Measurements from ENCODE around the gene CDPF1. TPM values are rescaled to one million over a fixed set of nuclear protein-coding genes. Genes with fewer than 3 reads are reported as not detected.

The CDPF1 gene
- total RNA-seq, 1 donor from 2014 or later: 22.1 TPM

- Histone ChIP-seq H3K4me1 (no peaks in the 10 kb centered on the region), H3K9me3 (no peaks in the 10 kb centered on the region), H3K27ac (no peak overlapping the region), H3K4me3 (no peak overlapping the region), H3K27me3 (no peaks in the 10 kb centered on the region), H3K36me3 (peaks cover 3 to 70% of the 10 kb centered on the region in 2 donors)
- no peak for TF ChIP-seq POLR2A (IDR thresholded peaks at IDR 0.05)
- TF ChIP-seq POLR2AphosphoS5 (IDR thresholded peaks at IDR 0.05; ENCODE audit: insufficient read depth in 1 of 2, low read depth in 1 of 2): no peak
- TF ChIP-seq, protein P1, sequence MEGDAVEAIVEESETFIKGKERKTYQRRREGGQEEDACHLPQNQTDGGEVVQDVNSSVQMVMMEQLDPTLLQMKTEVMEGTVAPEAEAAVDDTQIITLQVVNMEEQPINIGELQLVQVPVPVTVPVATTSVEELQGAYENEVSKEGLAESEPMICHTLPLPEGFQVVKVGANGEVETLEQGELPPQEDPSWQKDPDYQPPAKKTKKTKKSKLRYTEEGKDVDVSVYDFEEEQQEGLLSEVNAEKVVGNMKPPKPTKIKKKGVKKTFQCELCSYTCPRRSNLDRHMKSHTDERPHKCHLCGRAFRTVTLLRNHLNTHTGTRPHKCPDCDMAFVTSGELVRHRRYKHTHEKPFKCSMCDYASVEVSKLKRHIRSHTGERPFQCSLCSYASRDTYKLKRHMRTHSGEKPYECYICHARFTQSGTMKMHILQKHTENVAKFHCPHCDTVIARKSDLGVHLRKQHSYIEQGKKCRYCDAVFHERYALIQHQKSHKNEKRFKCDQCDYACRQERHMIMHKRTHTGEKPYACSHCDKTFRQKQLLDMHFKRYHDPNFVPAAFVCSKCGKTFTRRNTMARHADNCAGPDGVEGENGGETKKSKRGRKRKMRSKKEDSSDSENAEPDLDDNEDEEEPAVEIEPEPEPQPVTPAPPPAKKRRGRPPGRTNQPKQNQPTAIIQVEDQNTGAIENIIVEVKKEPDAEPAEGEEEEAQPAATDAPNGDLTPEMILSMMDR (IDR thresholded peaks at IDR 0.05): no peak
- no peak for DNase-seq (ENCODE audit: extremely low spot score in 2 of 2)
- intact Hi-C loops (cut with DNase I): no loop called here
Observed at GRCh38 chr22:46275455-46276122, 25.5 kb upstream of the CDPF1 start.

DNA sequence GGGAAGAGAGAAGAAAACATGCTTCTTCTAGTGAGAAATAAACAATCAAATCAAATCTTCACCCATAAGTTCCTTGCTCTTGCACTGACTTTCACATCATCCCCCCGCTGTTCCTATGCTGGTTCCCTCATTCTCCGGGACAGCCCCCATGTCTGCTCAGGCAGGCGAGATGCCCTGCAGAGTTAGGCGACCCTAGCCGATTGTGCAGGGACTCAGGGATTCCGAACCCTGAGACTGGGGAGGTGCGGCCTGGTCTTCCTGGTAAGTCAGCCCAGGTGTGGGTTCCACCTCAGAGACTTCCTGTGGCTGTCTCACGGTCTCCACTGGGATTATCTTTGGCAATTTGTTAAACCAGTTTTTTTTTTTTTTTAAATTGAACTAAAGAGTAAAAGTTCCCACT is 24.3 kb upstream of the CDPF1 start:
- no peaks in the 10 kb centered on the region for H3K9me3 ChIP-seq
- H3K4me3 ChIP-seq: no peak overlapping the region
- H3K4me1 ChIP-seq: peaks cover 12% of the 10 kb centered on the region
- peaks cover 3 to 66% of the 10 kb centered on the region in 2 donors for H3K36me3 ChIP-seq
- H3K27me3 ChIP-seq: no peaks in the 10 kb centered on the region
- intact Hi-C loops (cut with DNase I): no loop called here
- TF ChIP-seq POLR2A (IDR thresholded peaks at IDR 0.05) (no peak), POLR2AphosphoS5 (IDR thresholded peaks at IDR 0.05; ENCODE audit: insufficient read depth in 1 of 2, low read depth in 1 of 2) (no peak)
- TF ChIP-seq, protein P1 (IDR thresholded peaks at IDR 0.05): no peak
- no peak for DNase-seq (ENCODE audit: extremely low spot score in 2 of 2)
- no peak overlapping the region for H3K27ac ChIP-seq

DNA sequence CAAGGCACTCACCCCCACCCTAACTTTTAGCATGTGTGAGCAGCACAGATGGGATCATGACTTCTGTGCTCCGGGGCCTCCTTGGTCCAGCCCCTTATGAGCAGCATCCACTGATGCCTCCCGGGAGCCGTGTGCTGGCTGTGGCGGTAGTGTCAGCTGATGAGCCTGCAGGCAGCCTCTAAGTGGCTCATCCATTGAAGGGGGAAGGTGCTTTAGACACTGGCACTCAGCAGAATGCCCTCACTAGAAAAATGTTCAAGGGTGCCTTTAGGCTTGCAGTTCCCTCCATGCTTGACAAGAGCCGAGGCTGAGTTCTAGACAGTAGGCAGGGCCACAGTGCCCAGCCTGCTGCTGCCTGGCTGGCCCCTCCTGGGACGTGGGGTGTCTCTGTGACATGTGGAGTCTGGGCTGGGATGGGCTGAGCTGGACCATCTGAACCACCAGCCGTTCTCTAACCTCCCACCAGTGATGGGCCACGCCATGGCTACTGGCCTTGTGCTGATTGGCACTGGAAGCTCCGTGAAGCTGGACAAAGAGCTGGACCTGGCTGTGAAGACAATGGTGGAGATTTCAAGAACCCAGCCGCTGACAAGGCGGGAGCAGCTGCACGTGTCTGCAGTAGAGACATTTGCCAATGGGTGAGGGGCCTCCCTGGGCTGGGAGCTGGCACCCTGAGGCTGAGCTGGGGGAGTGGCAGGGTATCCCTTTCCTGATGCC is 23.5 kb upstream of the CDPF1 start:
- Histone ChIP-seq H3K27me3 (no peaks in the 10 kb centered on the region), H3K4me1 (peaks cover 20% of the 10 kb centered on the region), H3K27ac (no peak overlapping the region), H3K9me3 (no peaks in the 10 kb centered on the region), H3K36me3 (peaks cover 0 to 58% of the 10 kb centered on the region in 2 donors), H3K4me3 (no peak overlapping the region)
- no peak for DNase-seq (ENCODE audit: extremely low spot score in 2 of 2)
- TF ChIP-seq, protein P1 (IDR thresholded peaks at IDR 0.05): no peak
- TF ChIP-seq POLR2AphosphoS5 (IDR thresholded peaks at IDR 0.05; ENCODE audit: insufficient read depth in 1 of 2, low read depth in 1 of 2) (no peak), POLR2A (IDR thresholded peaks at IDR 0.05) (no peak)
- intact Hi-C loops (cut with DNase I): no loop called here

DNA sequence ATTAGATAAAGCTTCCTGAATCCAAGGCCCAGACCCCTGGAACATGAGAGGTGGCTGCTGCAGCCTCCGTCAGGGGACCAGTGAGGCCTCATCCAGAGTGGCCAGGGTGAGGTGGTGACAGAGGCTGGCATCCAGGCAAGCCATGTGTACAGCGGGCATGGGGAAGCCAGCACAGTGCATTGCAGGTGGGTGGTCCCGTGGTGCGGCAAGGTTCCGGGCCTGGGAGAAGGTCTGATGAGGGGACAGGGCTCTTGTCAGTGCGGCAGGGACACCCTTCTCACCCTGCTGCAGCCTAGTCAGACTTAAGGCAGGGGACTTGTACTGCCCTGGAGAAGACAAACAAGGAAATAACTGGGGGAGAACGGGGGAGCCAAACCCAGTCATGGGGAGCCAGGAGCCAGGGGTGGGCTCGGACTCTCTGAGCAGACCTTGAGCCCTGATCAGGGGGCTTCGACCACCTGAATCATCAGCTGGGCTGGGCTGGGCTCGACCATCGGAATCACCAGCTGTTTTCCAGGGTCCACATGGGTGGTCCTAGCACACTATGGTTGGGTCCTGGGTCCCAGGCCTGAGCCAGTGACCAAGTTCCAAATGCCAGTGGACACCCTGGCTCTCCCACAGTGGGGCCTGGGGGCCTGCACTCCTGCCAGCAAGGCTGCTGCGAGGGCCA is 22.8 kb upstream of the CDPF1 start:
- intact Hi-C loops (cut with DNase I): no loop called here
- Histone ChIP-seq H3K36me3 (peaks cover 0 to 51% of the 10 kb centered on the region in 2 donors), H3K4me1 (peaks cover 25% of the 10 kb centered on the region), H3K9me3 (no peaks in the 10 kb centered on the region), H3K4me3 (no peak overlapping the region), H3K27me3 (no peaks in the 10 kb centered on the region), H3K27ac (no peak overlapping the region)
- no peak for DNase-seq (ENCODE audit: extremely low spot score in 2 of 2)
- TF ChIP-seq POLR2AphosphoS5 (IDR thresholded peaks at IDR 0.05; ENCODE audit: insufficient read depth in 1 of 2, low read depth in 1 of 2) (no peak), POLR2A (IDR thresholded peaks at IDR 0.05) (no peak)
- TF ChIP-seq, protein P1 (IDR thresholded peaks at IDR 0.05): no peak
